SK-N-MC (cell line): ENCODE data around the gene ZNF783.

Experiments
- EZH2 ChIP-seq: fragments of 200-600 bp; sonication (generic); IDR thresholded peaks from one replicate; pipeline ENCODE4 v1.6.1; 2017; ENCODE audit warnings: antibody characterized with exemption
- POLR2AphosphoS5 ChIP-seq: IDR thresholded peaks from 2 replicates; pipeline ENCODE4 v1.6.1; 2012; ENCODE audit warnings: mild to moderate bottlenecking, low read depth, low read length, borderline replicate concordance

GRCh38 chr7:149245744-149246143 lies 16.3 kb upstream of the ZNF783 start:
- TF ChIP-seq EZH2 (no peak), POLR2AphosphoS5 (no peak)
